ENCODE data around the gene TMEM164. TPM values are rescaled to one million over a fixed set of nuclear protein-coding genes. Genes with fewer than 3 reads are reported as not detected.

Gene TMEM164
- polyA plus RNA-seq, 1 experiment = 12.9 TPM

GRCh38 chrX:109987884-109988283 lies 15.0 kb upstream of the TMEM164 start:
- CTCF ChIA-PET = no interaction called here
- DNase-seq (ENCODE audit: low read depth, low spot score) = no peak
- no peaks in the 10 kb centered on the region for H3K27me3 ChIP-seq (ENCODE audit: control insufficient read depth, insufficient read depth, low read length)

GRCh38 chrX:109990582-109991276 lies 12.2 kb upstream of the TMEM164 start:
- Histone ChIP-seq H3K9me3 (ENCODE audit: control insufficient read depth, insufficient read depth, low read length) (no peaks in the 10 kb centered on the region), H3K27me3 (ENCODE audit: control insufficient read depth, insufficient read depth, low read length) (no peaks in the 10 kb centered on the region), H3K27ac (ENCODE audit: low read depth, low read length) (no peak overlapping the region), H3K4me3 (ENCODE audit: low read depth, low read length) (no peak overlapping the region)
- POLR2A ChIA-PET = no interaction called here
- TF ChIP-seq, protein P1, sequence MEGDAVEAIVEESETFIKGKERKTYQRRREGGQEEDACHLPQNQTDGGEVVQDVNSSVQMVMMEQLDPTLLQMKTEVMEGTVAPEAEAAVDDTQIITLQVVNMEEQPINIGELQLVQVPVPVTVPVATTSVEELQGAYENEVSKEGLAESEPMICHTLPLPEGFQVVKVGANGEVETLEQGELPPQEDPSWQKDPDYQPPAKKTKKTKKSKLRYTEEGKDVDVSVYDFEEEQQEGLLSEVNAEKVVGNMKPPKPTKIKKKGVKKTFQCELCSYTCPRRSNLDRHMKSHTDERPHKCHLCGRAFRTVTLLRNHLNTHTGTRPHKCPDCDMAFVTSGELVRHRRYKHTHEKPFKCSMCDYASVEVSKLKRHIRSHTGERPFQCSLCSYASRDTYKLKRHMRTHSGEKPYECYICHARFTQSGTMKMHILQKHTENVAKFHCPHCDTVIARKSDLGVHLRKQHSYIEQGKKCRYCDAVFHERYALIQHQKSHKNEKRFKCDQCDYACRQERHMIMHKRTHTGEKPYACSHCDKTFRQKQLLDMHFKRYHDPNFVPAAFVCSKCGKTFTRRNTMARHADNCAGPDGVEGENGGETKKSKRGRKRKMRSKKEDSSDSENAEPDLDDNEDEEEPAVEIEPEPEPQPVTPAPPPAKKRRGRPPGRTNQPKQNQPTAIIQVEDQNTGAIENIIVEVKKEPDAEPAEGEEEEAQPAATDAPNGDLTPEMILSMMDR (IDR thresholded peaks at IDR 0.05; ENCODE audit: low read depth, low read length) = no peak
- CTCF ChIA-PET = no interaction called here
- DNase-seq (ENCODE audit: low read depth, low spot score) = no peak

More at GRCh38 chrX:109987884-109988283, 15.0 kb upstream of the TMEM164 start:
- TF ChIP-seq, protein P1 (IDR thresholded peaks at IDR 0.05; ENCODE audit: low read depth, low read length) = no peak
- POLR2A ChIA-PET = no interaction called here
- H3K9me3 ChIP-seq (ENCODE audit: control insufficient read depth, insufficient read depth, low read length) = no peaks in the 10 kb centered on the region
- no peak overlapping the region for H3K27ac ChIP-seq (ENCODE audit: low read depth, low read length)
- no peak overlapping the region for H3K4me3 ChIP-seq (ENCODE audit: low read depth, low read length)

GRCh38 chrX:109992203-109992602 lies 10.7 kb upstream of the TMEM164 start:
- no peak for DNase-seq (ENCODE audit: low read depth, low spot score)
- no peak overlapping the region for H3K4me3 ChIP-seq (ENCODE audit: low read depth, low read length)
- no peaks in the 10 kb centered on the region for H3K9me3 ChIP-seq (ENCODE audit: control insufficient read depth, insufficient read depth, low read length)
- no peaks in the 10 kb centered on the region for H3K27me3 ChIP-seq (ENCODE audit: control insufficient read depth, insufficient read depth, low read length)
- H3K27ac ChIP-seq (ENCODE audit: low read depth, low read length) = no peak overlapping the region
- TF ChIP-seq, protein P1 (IDR thresholded peaks at IDR 0.05; ENCODE audit: low read depth, low read length) = no peak
- POLR2A ChIA-PET = no interaction called here
- CTCF ChIA-PET = interaction anchor here (1.2 kb wide), 1 partner anchor 154 kb away, joined by 4 read pairs; no protein-coding TSS in a partner anchor

GRCh38 chrX:109995155-109995554 lies 7.8 kb upstream of the TMEM164 start:
- Histone ChIP-seq H3K27ac (ENCODE audit: low read depth, low read length) (no peak overlapping the region), H3K27me3 (ENCODE audit: control insufficient read depth, insufficient read depth, low read length) (no peaks in the 10 kb centered on the region), H3K4me3 (ENCODE audit: low read depth, low read length) (no peak overlapping the region), H3K9me3 (ENCODE audit: control insufficient read depth, insufficient read depth, low read length) (no peaks in the 10 kb centered on the region)
- TF ChIP-seq, protein P1 (IDR thresholded peaks at IDR 0.05; ENCODE audit: low read depth, low read length) = no peak
- CTCF ChIA-PET = no interaction called here
- POLR2A ChIA-PET = no interaction called here
- DNase-seq (ENCODE audit: low read depth, low spot score) = no peak

DNA sequence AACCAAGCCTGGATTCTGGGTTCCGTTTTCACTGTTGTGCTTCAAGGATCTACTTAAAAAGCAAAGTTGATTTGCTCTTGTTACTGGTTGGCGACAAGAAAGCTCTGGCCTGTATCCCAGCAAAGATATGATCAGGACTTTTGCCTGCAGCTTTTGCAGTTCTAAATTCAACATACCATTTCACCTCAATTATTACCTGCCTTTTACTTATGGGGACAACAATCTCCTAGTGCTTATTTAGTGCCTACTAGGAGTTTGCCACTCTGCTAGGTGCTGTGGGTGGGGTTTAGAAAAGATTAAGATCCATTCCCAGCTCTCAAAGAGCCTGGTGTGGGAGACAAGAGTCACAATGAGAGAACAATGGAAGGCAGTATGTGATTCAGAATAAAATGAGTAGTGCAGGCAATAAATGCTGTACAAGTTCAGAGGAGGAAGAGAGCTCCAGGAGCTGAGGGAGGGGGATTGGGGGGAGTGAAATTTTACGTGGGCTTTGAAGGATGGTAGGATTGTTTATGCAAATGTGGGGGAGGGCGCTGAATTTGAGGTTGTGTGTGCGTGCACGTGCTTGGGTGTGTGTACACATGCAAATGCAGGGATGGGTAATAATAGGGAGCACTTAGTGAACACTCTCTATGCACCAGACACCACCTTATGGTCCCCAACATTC lies 5.0 kb upstream of the TMEM164 start:
- H3K27me3 ChIP-seq (ENCODE audit: control insufficient read depth, insufficient read depth, low read length) = no peaks in the 10 kb centered on the region
- TF ChIP-seq, protein P1 (IDR thresholded peaks at IDR 0.05; ENCODE audit: low read depth, low read length) = no peak
- H3K27ac ChIP-seq (ENCODE audit: low read depth, low read length) = no peak overlapping the region
- ChIA-PET CTCF (no interaction called here), POLR2A (no interaction called here)
- H3K9me3 ChIP-seq (ENCODE audit: control insufficient read depth, insufficient read depth, low read length) = no peaks in the 10 kb centered on the region
- DNase-seq (ENCODE audit: low read depth, low spot score) = no peak
- no peak overlapping the region for H3K4me3 ChIP-seq (ENCODE audit: low read depth, low read length)
